Hematopoietic multipotent progenitor cell treated with erythropoietin and hydrocortisone succinate and interleukin-3 and kit ligand, for 4 days (in vitro differentiated cells): ENCODE measurements around the gene CAMK2D.

Experiments used
- DNase-seq: peaks from one replicate; pipeline ENCODE4 v3.0.0-alpha.2; 2015

CAMK2D gene

GRCh38 chr4:113509851-113510250 is 251.7 kb downstream of the CAMK2D start:
- no peak for DNase-seq

- DNase-seq = no peak
Observed at GRCh38 chr4:113505044-113505443, 256.5 kb downstream of the CAMK2D start.

GRCh38 chr4:113504422-113504821 is 257.1 kb downstream of the CAMK2D start:
- no peak for DNase-seq

GRCh38 chr4:113503691-113504090 is 257.8 kb downstream of the CAMK2D start:
- DNase-seq = no peak

GRCh38 chr4:113502906-113503305 is 258.6 kb downstream of the CAMK2D start:
- no peak for DNase-seq

GRCh38 chr4:113502476-113502875 is 259.1 kb downstream of the CAMK2D start:
- no peak for DNase-seq

GRCh38 chr4:113500424-113500823 is 261.1 kb downstream of the CAMK2D start:
- no peak for DNase-seq

- no peak for DNase-seq
Observed at GRCh38 chr4:113499696-113500095, 261.8 kb downstream of the CAMK2D start.

GRCh38 chr4:113499166-113499565 is 262.4 kb downstream of the CAMK2D start:
- DNase-seq = no peak

GRCh38 chr4:113497154-113497884 is 264.2 kb downstream of the CAMK2D start:
- DNase-seq = no peak

- no peak for DNase-seq
Observed at GRCh38 chr4:113496698-113497097, 264.8 kb downstream of the CAMK2D start.

GRCh38 chr4:113495790-113496189 is 265.7 kb downstream of the CAMK2D start:
- no peak for DNase-seq

- no peak for DNase-seq
Observed at GRCh38 chr4:113483131-113483530, 278.4 kb downstream of the CAMK2D start.

GRCh38 chr4:113482325-113482724 is 279.2 kb downstream of the CAMK2D start:
- DNase-seq = no peak

- DNase-seq = no peak
Observed at GRCh38 chr4:113481820-113482219, 279.7 kb downstream of the CAMK2D start.

GRCh38 chr4:113480109-113480508 is 281.4 kb downstream of the CAMK2D start:
- no peak for DNase-seq

GRCh38 chr4:113478032-113478431 is 283.5 kb downstream of the CAMK2D start:
- DNase-seq = no peak

GRCh38 chr4:113476800-113477199 is 284.7 kb downstream of the CAMK2D start:
- no peak for DNase-seq

- no peak for DNase-seq
Observed at GRCh38 chr4:113474017-113474416, 287.5 kb downstream of the CAMK2D start.

GRCh38 chr4:113472864-113473263 is 288.7 kb downstream of the CAMK2D start:
- no peak for DNase-seq

- DNase-seq = no peak
Observed at GRCh38 chr4:113471146-113471860, 290.2 kb downstream of the CAMK2D start.

- no peak for DNase-seq
Observed at GRCh38 chr4:113469926-113470325, 291.6 kb downstream of the CAMK2D start.

GRCh38 chr4:113469023-113469390 is 292.5 kb downstream of the CAMK2D start:
- DNase-seq = no peak

GRCh38 chr4:113468165-113469022 is 293.1 kb downstream of the CAMK2D start:
- no peak for DNase-seq
